ENCODE results near the gene MFN2. TPM values are rescaled to one million over a fixed set of nuclear protein-coding genes. Genes with fewer than 3 reads are reported as not detected.
A peak's percentile ranks its signal among the peaks of the same experiment; 100 is the strongest.
"Not testable (repeated sequence)": the region's sequence is repeated elsewhere in the genome, so short reads cannot be mapped to it uniquely, and the experiment has no call there.

The MFN2 gene
- total RNA-seq, result 648 TPM
- long read RNA-seq, full-length matches to known transcripts, result 405 of 1,332 reads
- long read RNA-seq, partial matches to known transcripts, result 547 of 1,332 reads
- long read RNA-seq, other reads (novel, unspliced or antisense), result 380 of 1,332 reads

DNA sequence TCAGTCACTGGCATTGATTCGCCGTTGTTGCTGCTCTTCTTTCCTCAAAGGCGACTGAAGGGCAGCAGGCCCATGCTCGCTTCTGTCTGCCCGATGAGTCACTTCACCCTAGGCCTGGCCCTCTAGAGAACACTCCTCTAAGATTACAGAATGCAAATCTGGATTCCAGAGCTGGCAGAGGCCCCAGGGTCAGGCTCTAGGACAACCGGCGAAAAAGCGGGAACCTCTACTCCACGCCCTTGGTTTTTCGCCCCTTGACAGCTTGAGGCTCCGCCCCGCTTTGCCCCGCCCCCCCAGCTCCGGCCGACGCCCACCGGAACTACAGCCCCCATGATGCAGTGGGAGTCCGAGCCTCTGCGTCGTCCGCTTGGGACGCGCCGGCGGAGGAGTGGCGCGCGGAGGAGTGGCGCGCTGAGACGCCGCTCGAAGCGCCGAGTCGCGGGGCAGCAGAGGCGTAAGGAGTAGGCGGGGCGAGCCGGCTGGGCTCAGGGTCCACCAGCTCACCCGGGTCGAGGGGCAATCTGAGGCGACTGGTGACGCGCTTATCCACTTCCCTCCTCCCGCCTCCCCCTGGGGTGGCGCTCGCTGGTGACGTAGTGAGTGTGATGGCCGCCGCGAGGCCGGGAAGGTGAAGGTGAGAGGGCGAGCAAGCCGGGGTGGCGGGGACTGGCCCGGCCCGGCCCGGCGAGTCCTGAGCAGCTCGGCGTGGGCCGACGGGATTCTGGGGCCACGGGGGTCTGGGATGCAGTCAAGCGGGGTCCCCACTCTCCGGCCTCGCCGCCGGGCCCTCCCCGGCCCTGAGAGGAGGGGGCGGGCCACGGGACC, at the start of gene MFN2:
Gene MFN2 (plus strand): TSS at position 594 of the 825 bp plus-strand sequence. CDS start 8,725 bp downstream, outside the sequence.
- ATAC-seq (ENCODE audit: poor library complexity) (peak; percentile 91), DNase-seq (peak; percentile 98)
- intact Hi-C loops (cut with DNase I), result loop anchor here (5.0 kb wide), 1 partner anchor 43 kb away; no protein-coding TSS in a partner anchor

DNA sequence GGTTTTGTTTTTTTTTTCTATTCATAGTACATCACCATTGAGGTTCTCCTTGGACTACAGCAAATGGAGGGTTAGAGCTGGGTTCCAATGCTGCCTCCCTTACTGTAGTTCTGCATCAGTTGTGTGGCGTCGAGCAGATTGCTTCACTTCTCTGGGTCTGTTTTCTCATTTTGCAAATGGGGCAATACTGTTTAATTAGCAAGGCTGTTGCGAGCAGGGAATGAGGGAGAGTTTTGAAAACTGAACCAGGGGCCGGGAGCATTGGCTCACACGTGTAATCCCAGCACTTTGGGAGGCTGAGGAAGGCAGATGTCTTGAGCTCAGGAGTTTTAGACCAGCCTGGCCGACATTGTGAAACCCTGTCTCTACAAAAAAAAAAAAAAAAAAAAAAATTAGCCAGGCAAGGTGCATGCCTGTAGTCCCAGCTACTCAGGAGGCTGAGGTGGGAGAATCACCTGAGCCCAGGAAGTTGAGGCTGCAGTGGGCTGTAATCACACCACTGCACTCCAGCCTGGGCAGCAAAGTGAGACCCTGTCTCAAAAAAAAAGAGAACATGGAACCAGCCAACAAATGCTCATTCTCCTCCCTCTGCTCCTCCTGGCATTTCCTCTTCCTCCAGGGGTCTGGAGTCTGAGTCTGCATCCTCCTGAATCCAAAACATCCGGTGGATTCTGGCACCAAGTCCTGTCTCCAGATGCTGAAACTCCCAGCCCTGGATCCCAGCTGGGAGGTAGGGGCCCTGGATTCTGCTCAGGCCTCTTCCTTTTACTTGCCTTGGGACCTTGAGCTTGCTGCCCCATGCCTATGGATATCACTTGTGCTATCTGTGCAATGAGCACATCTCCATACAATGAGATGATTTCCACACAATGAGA, 49.4 kb upstream of the MFN2 start:
- no peak for DNase-seq
- intact Hi-C loops (cut with DNase I), result no loop called here
- ATAC-seq (ENCODE audit: poor library complexity), result no peak

DNA sequence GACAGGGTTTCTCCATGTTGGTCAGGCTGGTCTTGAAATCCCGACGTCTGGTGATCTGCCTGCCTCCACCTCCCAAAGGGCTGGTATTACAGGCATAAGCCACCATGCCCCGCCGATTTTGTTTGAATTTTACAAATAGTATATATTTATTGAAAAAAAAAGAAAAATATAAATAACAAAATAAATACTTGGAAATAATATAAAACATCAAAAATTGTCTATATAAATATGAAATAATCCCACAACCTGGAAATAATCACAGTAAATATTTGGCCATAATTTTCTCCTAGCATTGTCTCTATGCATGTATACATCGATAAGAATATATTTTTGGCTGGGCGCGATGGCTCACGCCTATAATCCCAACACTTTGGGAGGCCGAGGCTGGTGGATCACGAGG, 48.4 kb upstream of the MFN2 start:
- DNase-seq (no peak), ATAC-seq (ENCODE audit: poor library complexity) (no peak)
- intact Hi-C loops (cut with DNase I), result no loop called here

DNA sequence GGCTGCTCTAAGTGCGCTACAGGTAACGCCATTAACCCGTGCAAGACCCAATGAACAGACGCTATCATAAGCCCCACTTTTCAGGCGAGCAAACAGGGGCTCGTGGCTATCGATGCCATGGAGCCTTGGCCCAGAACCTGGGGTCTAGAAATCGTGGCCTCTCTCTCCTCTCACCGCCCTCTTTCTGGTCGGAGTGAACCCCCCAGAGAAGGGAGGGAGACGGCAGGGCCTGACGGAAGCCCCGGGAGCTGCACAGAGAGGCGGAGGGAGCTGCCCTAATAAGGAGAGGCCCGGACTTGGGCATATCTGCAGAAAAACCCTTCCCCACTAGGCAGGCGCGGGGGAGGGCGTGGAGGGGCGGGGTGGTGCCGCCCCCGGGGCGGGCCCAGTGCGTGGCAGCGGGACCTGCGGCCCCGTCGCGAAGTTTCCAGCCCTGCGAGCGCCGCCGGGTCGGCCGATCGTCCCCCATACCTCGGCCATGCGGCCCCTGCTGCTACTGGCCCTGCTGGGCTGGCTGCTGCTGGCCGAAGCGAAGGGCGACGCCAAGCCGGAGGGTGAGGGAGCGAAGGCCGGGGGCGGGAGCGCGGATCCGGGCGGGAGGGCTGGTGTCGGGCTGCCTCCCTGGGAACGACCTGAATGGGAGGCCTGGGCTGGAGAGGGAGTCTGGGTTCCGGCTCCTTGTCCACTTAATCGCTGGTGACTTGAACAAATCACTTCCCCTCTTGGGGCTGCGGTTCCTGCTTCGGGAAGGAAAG, 45.8 kb upstream of the MFN2 start, which contains the start of gene PLOD1:
Gene PLOD1 (plus strand): TSS at position 416 of the 755 bp plus-strand sequence. CDS start 63 bp downstream, at position 479.
- peak; percentile 95 for DNase-seq
- ATAC-seq (ENCODE audit: poor library complexity), result peak; percentile 92
- intact Hi-C loops (cut with DNase I), result loop anchor here (5.0 kb wide), 1 partner anchor 43 kb away; no protein-coding TSS in a partner anchor

DNA sequence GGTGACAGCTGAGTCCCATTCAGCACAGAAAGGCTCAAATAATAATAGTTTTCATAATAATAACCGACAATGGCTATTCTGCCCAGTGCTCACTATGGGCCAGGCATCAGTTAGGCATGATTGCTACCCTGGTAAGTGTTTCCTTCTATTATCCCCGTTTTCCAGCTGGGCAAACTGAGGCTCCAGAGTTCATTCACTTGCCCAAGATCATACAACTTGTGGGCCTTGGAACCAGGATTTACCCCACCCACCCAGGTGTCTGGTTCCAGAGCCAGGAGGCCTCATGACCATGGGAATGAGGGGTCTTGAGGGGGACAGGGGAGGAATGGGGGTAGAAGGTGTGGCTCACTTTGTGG, 45.2 kb upstream of the MFN2 start:
- no peak for DNase-seq
- intact Hi-C loops (cut with DNase I), result loop anchor here (5.0 kb wide), 1 partner anchor 42 kb away; no protein-coding TSS in a partner anchor
- no peak for ATAC-seq (ENCODE audit: poor library complexity)

DNA sequence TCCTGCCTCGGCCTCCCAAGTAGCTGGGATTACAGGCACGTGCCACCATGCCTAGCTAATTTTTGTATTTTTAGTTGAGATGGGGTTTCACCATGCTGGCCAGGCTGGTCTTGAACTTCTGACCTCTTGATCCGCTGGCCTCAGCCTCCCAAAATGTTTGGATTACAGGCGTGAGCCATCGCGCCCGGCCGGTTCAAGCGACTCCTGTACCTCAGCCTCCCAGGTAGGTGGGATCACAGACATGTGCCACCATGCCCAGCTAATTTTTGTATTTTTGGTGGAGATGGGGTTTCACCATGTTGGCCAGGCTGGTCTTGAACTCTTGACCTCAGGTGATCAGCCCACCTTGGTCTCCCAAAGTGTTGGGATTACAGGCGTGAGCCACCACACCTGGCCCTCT, 44.5 kb upstream of the MFN2 start:
- intact Hi-C loops (cut with DNase I), result loop anchor here (5.0 kb wide), 1 partner anchor 42 kb away; no protein-coding TSS in a partner anchor
- ATAC-seq (ENCODE audit: poor library complexity); DNase-seq: not testable (repeated sequence)

DNA sequence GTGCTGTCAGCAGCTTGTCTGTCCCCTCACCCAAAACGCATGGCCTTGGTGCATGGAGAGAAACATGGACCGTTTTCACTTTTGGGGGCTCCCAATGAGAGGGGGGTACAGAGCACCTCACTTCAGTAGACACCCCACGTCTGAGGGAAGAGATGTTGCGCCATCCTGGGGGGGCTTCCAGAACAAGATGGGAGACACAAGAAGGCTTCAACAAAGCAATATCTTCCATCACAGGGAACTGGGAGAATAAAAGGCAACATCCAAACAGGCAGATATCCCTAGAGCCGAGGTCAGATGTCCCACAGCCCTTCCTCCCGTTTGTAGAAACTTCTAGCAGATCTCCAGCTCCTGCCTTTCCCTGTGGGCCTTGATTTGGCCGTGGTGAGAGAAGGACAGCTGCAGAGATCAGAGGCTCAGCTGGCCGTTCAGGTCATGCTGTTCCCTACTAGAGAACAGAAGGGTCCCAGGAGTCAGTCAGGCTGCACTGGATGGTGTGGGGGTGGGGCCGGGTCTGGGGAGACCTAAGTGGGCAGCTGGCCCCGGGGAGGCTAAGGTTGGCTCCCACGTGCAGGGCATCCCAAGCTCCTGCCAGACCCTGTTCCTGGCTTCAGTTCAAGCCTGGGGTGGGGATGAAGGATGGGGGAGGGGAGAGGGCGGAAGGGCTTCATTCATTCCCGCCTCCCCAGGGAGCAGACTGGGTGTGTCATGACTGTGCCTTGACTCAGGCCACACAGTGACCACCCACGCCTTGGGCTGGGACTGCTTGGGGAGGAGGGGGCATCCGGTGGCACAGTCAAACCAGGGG, 41.3 kb upstream of the MFN2 start:
- ATAC-seq (ENCODE audit: poor library complexity) (peak; percentile 63), DNase-seq (peak; percentile 83)
- intact Hi-C loops (cut with DNase I), result loop anchor here (5.0 kb wide), 1 partner anchor 38 kb away; no protein-coding TSS in a partner anchor

DNA sequence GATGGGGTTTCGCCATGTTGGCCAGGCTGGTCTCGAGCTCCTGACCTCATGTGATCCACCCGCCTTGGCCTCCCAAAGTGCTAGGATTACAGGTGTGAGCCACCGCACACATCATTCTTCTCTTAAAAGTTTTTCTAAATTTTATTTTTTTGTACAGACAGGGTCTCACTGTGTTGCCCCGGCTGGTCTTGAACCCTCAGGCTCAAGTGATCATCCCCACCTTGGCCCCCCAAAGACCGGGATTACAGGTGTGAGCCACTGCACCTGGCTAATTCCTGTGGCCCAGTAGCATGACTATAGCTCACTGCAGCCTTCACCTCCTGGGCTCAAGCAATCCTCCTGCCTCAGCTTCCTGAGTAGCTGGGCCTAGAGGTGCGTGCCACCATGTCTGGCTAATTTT, 40.5 kb upstream of the MFN2 start:
- DNase-seq; ATAC-seq (ENCODE audit: poor library complexity): not testable (repeated sequence)
- intact Hi-C loops (cut with DNase I), result loop anchor here (5.0 kb wide), 1 partner anchor 38 kb away; no protein-coding TSS in a partner anchor

DNA sequence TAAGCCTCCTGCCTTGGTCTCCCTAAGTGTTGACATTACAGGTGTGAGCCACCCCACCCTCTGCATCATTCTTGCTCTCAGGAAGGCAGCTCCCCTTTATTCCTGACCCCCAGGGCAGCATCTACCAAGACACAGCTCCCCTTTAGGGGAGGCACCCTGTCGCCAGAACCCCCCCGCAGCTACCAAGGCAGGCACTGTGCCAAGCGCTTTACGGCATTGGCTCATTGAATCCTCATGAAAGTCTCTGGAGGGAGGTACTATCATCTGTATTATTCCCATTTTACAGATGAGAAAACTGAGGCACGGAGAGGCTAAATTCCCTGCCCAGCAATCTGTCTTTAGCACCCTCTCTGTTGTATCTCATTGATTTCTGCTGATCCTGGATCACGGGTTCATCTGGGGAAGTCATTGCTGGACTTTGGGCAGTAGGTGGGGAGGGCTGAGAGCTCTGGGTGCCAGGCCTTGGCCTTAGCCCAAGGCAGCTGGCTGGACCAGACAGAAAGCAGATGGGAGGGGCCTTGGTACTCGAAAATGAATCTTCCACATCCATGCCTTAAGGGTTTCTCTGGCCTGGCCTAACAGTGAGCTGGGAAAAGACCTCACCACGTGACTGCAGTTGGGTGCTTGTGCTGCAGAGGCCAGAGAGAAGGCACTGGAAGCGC, 39.9 kb upstream of the MFN2 start:
- ATAC-seq (ENCODE audit: poor library complexity) (peak; percentile 51), DNase-seq (no peak)
- intact Hi-C loops (cut with DNase I), result no loop called here

DNA sequence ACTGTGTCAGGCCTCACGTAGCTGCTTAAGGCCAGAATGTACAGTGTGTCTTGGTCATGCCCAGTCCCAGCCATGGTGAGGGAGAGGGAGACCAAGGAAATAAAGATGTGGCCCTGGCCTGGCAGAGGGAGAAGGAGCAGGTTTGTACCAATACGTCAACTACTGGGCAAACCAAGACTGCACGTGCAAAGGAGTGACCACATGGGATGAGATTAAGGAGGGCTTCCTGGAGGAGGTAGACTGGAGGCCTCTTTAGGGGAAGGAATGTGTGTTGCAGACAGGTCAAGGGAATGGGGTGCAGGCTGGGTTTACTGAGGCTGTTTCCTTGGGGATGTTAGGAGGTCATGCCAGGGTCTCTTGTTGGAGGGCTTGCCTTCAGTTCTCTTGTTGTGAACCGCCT, 38.0 kb upstream of the MFN2 start:
- ATAC-seq (ENCODE audit: poor library complexity), result no peak
- DNase-seq, result no peak
- intact Hi-C loops (cut with DNase I), result no loop called here

DNA sequence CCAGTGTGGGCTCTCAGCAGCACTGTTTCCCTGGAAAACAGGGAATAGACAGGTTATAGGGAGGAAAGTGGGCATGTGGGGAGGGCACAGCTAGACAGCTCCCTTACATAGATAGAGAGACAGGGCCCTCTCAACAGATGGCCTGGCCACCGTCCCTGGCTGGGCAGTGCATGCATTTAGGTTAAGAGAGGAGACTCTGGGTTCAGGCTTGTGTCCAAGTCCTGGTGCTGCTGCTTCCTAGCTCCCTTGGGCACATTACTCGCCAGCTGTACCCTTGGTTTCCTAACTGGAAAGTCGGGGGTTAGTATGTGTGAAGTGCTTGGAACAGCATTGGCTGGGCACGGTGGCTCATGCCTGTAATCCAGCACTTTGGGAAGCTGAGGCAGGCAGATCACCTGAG, 36.6 kb upstream of the MFN2 start:
- no peak for ATAC-seq (ENCODE audit: poor library complexity)
- DNase-seq, result no peak
- intact Hi-C loops (cut with DNase I), result no loop called here

DNA sequence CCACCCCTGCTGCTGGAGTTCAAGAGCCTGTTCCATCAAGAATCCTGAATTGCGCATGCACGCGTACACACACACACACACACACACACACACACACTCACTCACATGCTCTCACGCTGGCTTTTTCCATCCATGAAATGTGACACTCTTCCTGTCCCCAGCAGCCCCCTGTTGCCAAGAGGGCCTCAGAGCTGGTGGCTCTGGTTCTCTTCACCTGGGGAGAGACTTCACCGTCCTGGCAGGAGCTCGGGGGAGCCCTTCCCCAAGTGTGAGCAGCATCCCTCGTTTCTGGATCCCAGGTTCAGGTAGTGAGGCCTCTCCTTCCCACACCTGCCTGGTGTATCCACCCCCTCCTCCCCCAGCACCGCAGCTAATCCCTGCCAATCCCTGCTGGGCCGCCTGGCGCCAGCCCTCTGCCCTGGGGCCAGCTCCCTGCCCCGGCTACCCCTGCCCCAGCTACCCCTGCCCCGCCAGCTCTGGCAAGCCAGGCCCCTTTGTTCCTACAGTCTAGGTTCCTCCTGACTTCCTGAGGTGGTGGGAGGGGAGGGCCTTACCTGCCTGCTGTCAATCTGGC, 35.8 kb upstream of the MFN2 start:
- ATAC-seq (ENCODE audit: poor library complexity) (peak; percentile 7), DNase-seq (no peak)
- intact Hi-C loops (cut with DNase I), result no loop called here

DNA sequence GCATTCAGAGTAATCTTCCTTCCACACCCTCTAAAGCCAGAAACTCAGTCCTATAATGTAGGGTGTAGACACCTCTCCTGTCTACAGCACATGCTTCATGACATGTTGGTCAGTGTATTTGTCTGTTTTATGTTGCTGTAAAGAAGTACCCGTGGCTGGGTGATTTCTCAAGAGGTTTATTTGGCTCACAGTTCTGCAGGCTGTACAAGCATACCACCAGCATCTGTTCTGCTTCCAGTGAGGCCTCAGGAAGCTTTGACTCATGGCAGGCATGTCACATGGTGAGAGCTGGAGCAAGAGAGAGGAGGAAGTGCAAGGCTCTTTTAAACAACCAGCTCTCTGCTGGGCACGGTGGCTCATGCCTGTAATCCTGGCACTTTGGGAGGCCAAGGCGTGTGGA, 33.6 kb upstream of the MFN2 start:
- intact Hi-C loops (cut with DNase I), result no loop called here
- no peak for DNase-seq
- ATAC-seq (ENCODE audit: poor library complexity), result no peak

DNA sequence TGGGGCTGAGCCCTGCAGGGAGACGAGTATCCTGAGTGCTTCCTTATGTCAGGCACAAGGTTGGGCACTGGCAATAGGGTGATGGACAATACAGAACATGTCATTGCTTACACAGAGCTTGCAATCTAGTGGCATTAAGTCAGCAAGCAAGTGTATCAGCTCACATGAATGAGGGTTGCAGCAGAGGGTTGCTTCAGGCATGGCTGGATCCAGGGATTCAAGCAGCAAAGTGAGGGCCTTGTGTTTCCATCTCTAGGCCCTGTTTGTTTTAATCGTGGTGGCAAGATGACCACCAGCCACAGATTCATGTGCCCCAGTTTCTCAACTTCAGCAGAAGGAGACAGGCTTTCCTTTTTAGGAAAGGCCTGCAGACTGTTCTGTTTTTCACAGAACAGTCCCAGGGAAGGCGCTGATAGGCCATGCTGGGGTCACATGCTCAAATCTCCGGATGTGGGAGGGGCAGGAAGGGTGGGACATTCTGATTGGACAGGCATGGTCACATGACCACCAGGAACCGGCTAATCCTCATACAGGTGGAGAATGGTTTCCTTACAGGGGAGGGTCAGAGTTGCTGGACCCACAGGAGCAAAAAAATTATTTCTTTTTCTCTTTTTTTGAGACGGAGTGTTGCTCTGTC, 31.3 kb upstream of the MFN2 start:
- intact Hi-C loops (cut with DNase I), result no loop called here
- ATAC-seq (ENCODE audit: poor library complexity), result no peak

DNA sequence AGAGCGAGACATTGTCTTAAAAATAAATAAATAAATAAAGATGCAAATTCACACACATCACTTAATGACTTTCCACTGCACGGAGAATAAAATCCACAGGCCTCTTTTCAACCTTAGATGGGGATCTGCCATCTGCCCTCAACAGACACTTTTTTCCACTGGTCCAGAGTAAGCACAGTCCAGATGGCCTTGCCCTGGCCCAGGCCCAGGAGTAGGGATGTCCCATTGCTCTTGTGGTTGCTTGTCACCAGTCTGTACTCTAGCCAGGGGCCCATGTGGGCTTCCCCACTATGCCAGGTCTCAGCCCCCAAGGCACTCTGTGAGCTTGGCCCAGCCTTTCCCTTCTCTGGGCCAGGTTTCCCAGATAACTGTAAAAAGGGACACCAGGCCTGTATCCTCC, 28.3 kb upstream of the MFN2 start:
- DNase-seq (no peak), ATAC-seq (ENCODE audit: poor library complexity) (no peak)
- intact Hi-C loops (cut with DNase I), result no loop called here

More for the DNA sequence above, 31.3 kb upstream of the MFN2 start:
- DNase-seq, result no peak

DNA sequence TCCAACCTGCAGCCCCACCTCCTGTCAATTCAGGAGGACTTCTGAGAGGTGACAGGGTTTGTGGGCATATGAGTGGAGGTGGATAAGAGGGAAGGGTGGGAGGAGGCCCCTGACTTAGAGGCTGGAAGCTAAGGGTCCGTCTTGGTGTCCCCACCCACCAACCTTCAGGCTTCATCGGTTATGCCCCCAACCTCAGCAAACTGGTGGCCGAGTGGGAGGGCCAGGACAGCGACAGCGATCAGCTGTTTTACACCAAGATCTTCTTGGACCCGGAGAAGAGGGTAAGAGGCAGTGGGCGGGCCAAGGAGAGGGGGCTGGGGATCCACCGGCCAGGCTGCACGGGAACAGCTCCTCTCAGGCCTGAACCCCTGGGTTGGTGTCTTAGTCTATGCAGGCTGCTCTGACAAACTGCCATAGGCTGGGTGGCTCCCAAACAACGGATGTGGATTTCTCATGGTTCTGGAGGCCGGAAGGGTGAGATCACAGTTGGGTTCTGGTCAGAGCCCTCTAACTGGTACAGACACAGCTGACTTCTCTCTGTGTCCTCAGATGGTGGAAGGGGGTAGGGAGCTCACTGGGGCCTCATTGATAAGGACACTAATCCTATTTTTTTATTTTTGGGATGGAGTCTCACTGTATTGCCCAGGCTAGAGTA, 27.7 kb upstream of the MFN2 start:
- no peak for DNase-seq
- intact Hi-C loops (cut with DNase I), result no loop called here
- ATAC-seq (ENCODE audit: poor library complexity), result peak; percentile 44
